ENCODE measurements around the gene B3GAT3.
A peak's percentile ranks its signal among the peaks of the same experiment; 100 is the strongest.

DNA sequence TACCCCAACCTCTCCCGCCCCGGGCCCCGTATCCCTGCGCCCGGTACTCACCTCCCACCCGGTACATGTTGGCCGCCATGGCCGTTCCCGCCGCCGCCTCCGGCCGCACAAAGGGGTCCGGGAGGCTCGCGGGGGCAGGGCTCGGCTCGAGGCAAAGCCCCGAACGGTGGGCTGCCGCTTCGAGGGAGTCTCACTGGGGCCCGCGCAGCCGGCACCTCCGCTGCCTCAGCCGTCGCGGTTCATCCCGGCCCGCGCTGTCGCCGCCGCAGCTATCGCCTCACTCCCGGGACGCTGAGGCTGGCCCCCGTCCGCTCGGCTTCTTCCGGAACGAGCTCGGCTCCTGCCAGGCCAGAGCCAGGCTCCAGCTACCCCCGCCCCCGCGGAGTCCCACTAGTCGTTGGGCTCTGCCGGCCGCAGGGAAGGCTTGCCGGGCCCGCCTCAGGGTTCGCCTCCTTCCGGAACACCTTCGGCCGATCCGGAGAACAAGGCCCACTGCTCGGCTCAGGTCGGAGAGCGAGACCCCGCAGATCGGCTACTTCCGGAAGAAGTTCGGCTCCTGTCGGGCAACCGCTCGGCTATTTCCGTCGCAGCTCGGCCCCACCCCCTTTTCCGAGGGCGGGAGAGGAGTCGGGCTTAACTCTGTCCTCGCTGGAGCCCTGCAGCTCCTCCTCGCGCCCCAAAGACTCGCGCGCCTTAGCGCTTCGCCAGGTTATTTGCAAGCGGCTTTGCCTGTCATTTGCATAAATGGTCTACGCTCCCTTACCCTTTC, 20.2 kb downstream of the B3GAT3 start, which contains the start of gene MTA2:
- peak; percentile 65 to 86 (median 78) for TF ChIP-seq POLR2AphosphoS5 (IDR thresholded peaks at IDR 0.05)
- TF ChIP-seq, protein P1, sequence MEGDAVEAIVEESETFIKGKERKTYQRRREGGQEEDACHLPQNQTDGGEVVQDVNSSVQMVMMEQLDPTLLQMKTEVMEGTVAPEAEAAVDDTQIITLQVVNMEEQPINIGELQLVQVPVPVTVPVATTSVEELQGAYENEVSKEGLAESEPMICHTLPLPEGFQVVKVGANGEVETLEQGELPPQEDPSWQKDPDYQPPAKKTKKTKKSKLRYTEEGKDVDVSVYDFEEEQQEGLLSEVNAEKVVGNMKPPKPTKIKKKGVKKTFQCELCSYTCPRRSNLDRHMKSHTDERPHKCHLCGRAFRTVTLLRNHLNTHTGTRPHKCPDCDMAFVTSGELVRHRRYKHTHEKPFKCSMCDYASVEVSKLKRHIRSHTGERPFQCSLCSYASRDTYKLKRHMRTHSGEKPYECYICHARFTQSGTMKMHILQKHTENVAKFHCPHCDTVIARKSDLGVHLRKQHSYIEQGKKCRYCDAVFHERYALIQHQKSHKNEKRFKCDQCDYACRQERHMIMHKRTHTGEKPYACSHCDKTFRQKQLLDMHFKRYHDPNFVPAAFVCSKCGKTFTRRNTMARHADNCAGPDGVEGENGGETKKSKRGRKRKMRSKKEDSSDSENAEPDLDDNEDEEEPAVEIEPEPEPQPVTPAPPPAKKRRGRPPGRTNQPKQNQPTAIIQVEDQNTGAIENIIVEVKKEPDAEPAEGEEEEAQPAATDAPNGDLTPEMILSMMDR (IDR thresholded peaks at IDR 0.05): no peak
